Endometrium (tissue), 2 donors: ENCODE data around the gene RD3L.

ENCODE experiments used
- FAIRE-seq: peaks from 2 replicates; lab custom pipeline; 2012; peaks lifted over from hg19 to GRCh38; lab: Jason Lieb, UNC
- donor health status: control.
- donor health status: control.

Gene RD3L

GRCh38 chr14:103894723-103895059 is 47.6 kb downstream of the RD3L start:
- no peak for FAIRE-seq

- FAIRE-seq = no peak
Measured at GRCh38 chr14:103894034-103894722, 48.2 kb downstream of the RD3L start.

DNA sequence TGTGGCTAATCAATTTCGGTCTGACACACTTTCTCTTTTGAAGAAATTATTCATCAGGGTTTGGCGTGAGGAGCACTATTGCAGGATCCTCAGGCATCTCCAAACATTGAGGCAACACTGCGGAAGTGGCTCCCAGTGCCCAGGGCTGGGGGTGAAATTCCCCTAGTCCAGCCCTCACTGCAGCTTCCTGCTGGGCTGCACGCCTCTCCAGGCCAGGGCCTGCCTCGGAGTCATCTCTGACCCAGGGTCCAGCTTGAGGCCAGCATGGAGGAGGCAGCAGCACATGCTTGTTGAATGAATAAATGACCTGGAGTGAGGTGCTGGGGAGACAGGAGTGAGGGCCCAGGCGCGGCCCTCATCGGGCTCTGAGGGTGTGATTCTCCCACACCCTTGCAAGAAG is 50.1 kb downstream of the RD3L start:
- no peak for FAIRE-seq

- no peak for FAIRE-seq
Measured at GRCh38 chr14:103891667-103892215, 50.6 kb downstream of the RD3L start.

GRCh38 chr14:103890821-103891666 is 51.3 kb downstream of the RD3L start:
- no peak for FAIRE-seq
